Endothelial cell of umbilical vein (primary cell): ENCODE measurements around the gene SLC5A11. TPM values are rescaled to one million over a fixed set of nuclear protein-coding genes. Genes with fewer than 3 reads are reported as not detected.
A peak's percentile ranks its signal among the peaks of the same experiment; 100 is the strongest.

Source experiments
- BruUV-seq: library from RNA; stranded (reverse); fragments of 400-500 nt; replicated peaks from 2 replicates; lab custom pipeline; 2021; lab: Mats Ljungman, UMichigan
- CTCF ChIA-PET: fragments of 300-600, 350-600 bp; sonication (Branson Sonifier 250); formaldehyde crosslinking; loops from one replicate; lab custom pipeline; 2021; ENCODE audit warnings: antibody characterized with exemption, inconsistent platforms; lab: Charles Lee
- POLR2A ChIA-PET: fragments of 300-600, 350-600 bp; sonication (Branson Sonifier 250); formaldehyde crosslinking; loops from one replicate; lab custom pipeline; 2021; ENCODE audit warnings: antibody characterized with exemption, inconsistent platforms; lab: Charles Lee
- DNase-seq: peaks from one replicate; pipeline ENCODE4 v3.0.0-alpha.2; 2011; ENCODE audit warnings: low read depth, low spot score
- FAIRE-seq: peaks from 2 replicates; lab custom pipeline; 2011; peaks lifted over from hg19 to GRCh38; lab: Jason Lieb, UNC
- H2AFZ ChIP-seq: 2 replicates; pipeline ENCODE4 v1.6.0; 2012; ENCODE audit warnings: low read depth, low read length, control low read depth, inconsistent platforms
- H3K27ac ChIP-seq: 2 replicates; pipeline ENCODE4 v1.5.1; 2011; ENCODE audit warnings: low read depth, mild to moderate bottlenecking, control low read depth, low read length, moderate library complexity; ENCODE audit not compliant: insufficient read depth
- H3K27me3 ChIP-seq, 2 experiments: 2 replicates each; pipeline versions ENCODE4 v1.6.0 to v1.6.1; 2011; ENCODE audit warnings: low read length in 2 of 2, mixed read lengths in 1 of 2; ENCODE audit not compliant: control insufficient read depth in 2 of 2, insufficient read depth in 2 of 2
- H3K36me3 ChIP-seq, 2 experiments: 2 replicates in 1 of 2; 3 replicates in 1 of 2; pipeline ENCODE4 v1.5.1; 2011; ENCODE audit warnings: low read length in 2 of 2, mild to moderate bottlenecking in 1 of 2, moderate library complexity in 1 of 2; ENCODE audit not compliant: control insufficient read depth in 2 of 2, insufficient read depth in 2 of 2; ENCODE audit errors: extremely low read depth in 1 of 2
- H3K4me1 ChIP-seq: 3 replicates; pipeline ENCODE4 v1.5.1; 2011; ENCODE audit warnings: mild to moderate bottlenecking, low read length; ENCODE audit not compliant: control insufficient read depth, insufficient read depth; ENCODE audit errors: extremely low read depth
- H3K4me2 ChIP-seq: 2 replicates; pipeline ENCODE4 v1.6.1; 2011; ENCODE audit warnings: low read length, control low read depth, mixed read lengths; ENCODE audit not compliant: insufficient read depth
- H3K4me3 ChIP-seq, 3 experiments: fragments of 200-600 bp in 1 of 3; sonication (generic), shearing (Covaris generic) in 1 of 3; replicated peaks in 1 of 3; 2 replicates each; pipeline ENCODE4 v1.5.1; 2011 to 2016; ENCODE audit warnings: control low read depth in 3 of 3, low read length in 3 of 3, mild to moderate bottlenecking in 2 of 3, inconsistent platforms in 1 of 3, low read depth in 1 of 3, moderate library complexity in 1 of 3; ENCODE audit not compliant: insufficient read depth in 1 of 3
- H3K79me2 ChIP-seq: 2 replicates; pipeline ENCODE4 v1.6.0; 2012; ENCODE audit warnings: low read length, inconsistent platforms; ENCODE audit not compliant: control insufficient read depth, insufficient read depth
- H3K9ac ChIP-seq: replicated peaks from 2 replicates; pipeline ENCODE3; 2011; ENCODE audit warnings: low read length, control low read depth; ENCODE audit not compliant: insufficient read depth; ENCODE audit errors: extremely low read depth
- H3K9me1 ChIP-seq: replicated peaks from 3 replicates; pipeline ENCODE4 v1.6.0; 2011; ENCODE audit warnings: mild to moderate bottlenecking, low read length; ENCODE audit not compliant: control insufficient read depth, insufficient read depth; ENCODE audit errors: extremely low read depth
- H3K9me3 ChIP-seq: replicated peaks from 2 replicates; pipeline ENCODE4 v1.5.1; 2012; ENCODE audit warnings: low read length, inconsistent platforms; ENCODE audit not compliant: control insufficient read depth, insufficient read depth
- H4K20me1 ChIP-seq: replicated peaks from 2 replicates; pipeline ENCODE3; 2011; ENCODE audit warnings: mild to moderate bottlenecking, low read length; ENCODE audit not compliant: control insufficient read depth, insufficient read depth; ENCODE audit errors: extremely low read depth
- CTCF ChIP-seq, 2 donors: IDR thresholded peaks; 1 replicate in 1 of 2; 2 replicates in 1 of 2; pipeline ENCODE4 v1.5.1; 2011; ENCODE audit warnings: low read length in 2 of 2, mild to moderate bottlenecking in 2 of 2, moderate library complexity in 2 of 2, control low read depth in 1 of 2, inconsistent platforms in 1 of 2, low read depth in 1 of 2; ENCODE audit not compliant: insufficient read depth in 1 of 2; ENCODE audit errors: extremely low read depth in 1 of 2
- JUN ChIP-seq: IDR thresholded peaks from 2 replicates; pipeline ENCODE4 v1.6.1; 2011; ENCODE audit warnings: borderline replicate concordance, low read depth; ENCODE audit not compliant: insufficient read length, insufficient read depth
- MYC ChIP-seq: IDR thresholded peaks from one replicate; pipeline ENCODE4 v1.6.1; 2011; ENCODE audit warnings: mild to moderate bottlenecking, low read depth, low read length
- POLR2A ChIP-seq: IDR thresholded peaks from 2 replicates; pipeline ENCODE4 v1.6.1; 2012; ENCODE audit warnings: low read depth, mild to moderate bottlenecking, control low read depth, low read length
- POLR2AphosphoS5 ChIP-seq: IDR thresholded peaks from 2 replicates; pipeline ENCODE4 v1.6.1; 2012; ENCODE audit warnings: low read depth, mild to moderate bottlenecking, control low read depth, low read length, moderate library complexity; ENCODE audit not compliant: insufficient read depth
- dilution Hi-C: fragments of 300-500 bp; cut with MboI; formaldehyde crosslinking; loops from one replicate; pipeline ENCODE4 v1.15.0; 2019; ENCODE audit warnings: low sequenced_read_pairs; ENCODE audit not compliant: extremely low pct_ligation_motif_present
- intact Hi-C: fragments of 100-400 bp; cut with micrococcal nuclease; formaldehyde crosslinking; loops from one replicate; pipeline ENCODE4 v1.10.0; 2022
- polyA plus RNA-seq, 4 experiments: library from polyadenylated mRNA; depleted of rRNA in 3 of 4; stranded (reverse) in 3 of 4; unstranded in 1 of 4; fragments of >200 nt; gene quantifications; 2 replicates each; pipeline versions ENCODE4 v1.2.1 to v1.2.3, GENCODE V29; 2011 to 2012; ENCODE audit warnings: missing spikeins in 1 of 4
- total RNA-seq: library from RNA; stranded (reverse); gene quantifications from 2 replicates; pipeline ENCODE4 v1.2.3, GENCODE V29; 2021

The SLC5A11 gene
- total and polyA plus RNA-seq, 2 donors (not counting 3 experiments of a cell fraction or from before 2014, with no cell fraction given), result 0.12 TPM; not detected in 1

- TF ChIP-seq MYC (no peak), CTCF (IDR thresholded peaks at IDR 0.05; ENCODE audit: extremely low read depth in 1 of 2, insufficient read depth in 1 of 2, low read depth in 1 of 2, low read length in 2 of 2) (peak; percentile 21 to 24)
- BruUV-seq, result no TSS peak
- Histone ChIP-seq H3K9me1 (no peaks in the 10 kb centered on the region), H3K4me2 (no peak overlapping the region), H3K36me3 (peaks cover 36 to 38% of the 10 kb centered on the region in 2 experiments), H3K27ac (no peak overlapping the region), H3K4me3 (no peak overlapping the region), H4K20me1 (no peaks in the 10 kb centered on the region), H3K9me3 (no peaks in the 10 kb centered on the region), H3K9ac (no peak overlapping the region), H3K79me2 (no peaks in the 10 kb centered on the region), H2AFZ (no peak overlapping the region), H3K27me3 (no peaks in the 10 kb centered on the region), H3K4me1 (no peaks in the 10 kb centered on the region)
- dilution Hi-C loops, result no loop called here
- ChIA-PET CTCF (interaction anchor here (0.7 to 4.3 kb wide), 13 partner anchors 16 to 284 kb away, joined by 3 to 47 read pairs (median 4); no protein-coding TSS in a partner anchor), POLR2A (no interaction called here)
- peak; percentile 68 for FAIRE-seq
- intact Hi-C loops, result loop anchor here (2.0 to 5.0 kb wide), 2 partner anchors 220 to 283 kb away; no protein-coding TSS in a partner anchor
- peak; percentile 35 for DNase-seq
These were observed 45.2 kb upstream of the SLC5A11 start for GRCh38 chr16:24800586-24800985.

GRCh38 chr16:24801761-24802302, 43.9 kb upstream of the SLC5A11 start:
- ChIA-PET POLR2A (no interaction called here), CTCF (interaction anchor here (0.7 to 4.3 kb wide), 5 partner anchors 101 to 286 kb away, joined by 3 to 47 read pairs (median 16); no protein-coding TSS in a partner anchor)
- H3K79me2 ChIP-seq, result no peaks in the 10 kb centered on the region
- H4K20me1 ChIP-seq, result no peaks in the 10 kb centered on the region
- H3K9me3 ChIP-seq, result no peaks in the 10 kb centered on the region
- peaks cover 40 to 45% of the 10 kb centered on the region in 2 experiments for H3K36me3 ChIP-seq
- no peaks in the 10 kb centered on the region for H3K9me1 ChIP-seq
- H3K4me2 ChIP-seq, result no peak overlapping the region
- no peak overlapping the region for H3K9ac ChIP-seq
- no TSS peak for BruUV-seq
- DNase-seq, result no peak
- H2AFZ ChIP-seq, result no peak overlapping the region
- no peaks in the 10 kb centered on the region for H3K27me3 ChIP-seq
- dilution Hi-C loops, result no loop called here
- no peaks in the 10 kb centered on the region for H3K4me1 ChIP-seq
- H3K4me3 ChIP-seq, result no peak overlapping the region
- TF ChIP-seq JUN, result no peak
- TF ChIP-seq POLR2A, result no peak
- no peak for TF ChIP-seq CTCF (IDR thresholded peaks at IDR 0.05; ENCODE audit: extremely low read depth in 1 of 2, insufficient read depth in 1 of 2, low read depth in 1 of 2, low read length in 2 of 2)
- TF ChIP-seq MYC, result no peak
- no peak for TF ChIP-seq POLR2AphosphoS5
- no peak overlapping the region for H3K27ac ChIP-seq
- intact Hi-C loops, result loop anchor here (2.0 to 5.0 kb wide), 2 partner anchors 221 to 285 kb away; no protein-coding TSS in a partner anchor
- FAIRE-seq, result no peak
